HG03565 (cell line): ENCODE measurements around the gene TM4SF4.
A peak's percentile ranks its signal among the peaks of the same experiment; 100 is the strongest.

Source experiments
- ATAC-seq: cut with Tn5 transposase; IDR thresholded peaks from one replicate; pipeline ENCODE4 v1.9.1; 2021; ENCODE audit warnings: mild to moderate bottlenecking, moderate library complexity; ENCODE audit not compliant: unreplicated experiment

Gene TM4SF4

GRCh38 chr3:149481056-149481455 lies 6.6 kb downstream of the TM4SF4 start:
- no peak for ATAC-seq

GRCh38 chr3:149481491-149481890 lies 7.0 kb downstream of the TM4SF4 start:
- ATAC-seq = no peak

- no peak for ATAC-seq
Observed at GRCh38 chr3:149486726-149487125, 12.2 kb downstream of the TM4SF4 start.

- peak; percentile 61 for ATAC-seq
Observed at GRCh38 chr3:149487598-149488197, 13.2 kb downstream of the TM4SF4 start.

- no peak for ATAC-seq
Observed at GRCh38 chr3:149489060-149489690, 14.7 kb downstream of the TM4SF4 start.

- ATAC-seq = no peak
Observed at GRCh38 chr3:149490260-149490971, 15.9 kb downstream of the TM4SF4 start.

GRCh38 chr3:149493315-149494021 lies 19.0 kb downstream of the TM4SF4 start:
- ATAC-seq = no peak

GRCh38 chr3:149494022-149494758 lies 19.7 kb downstream of the TM4SF4 start:
- no peak for ATAC-seq

- ATAC-seq = no peak
Observed at GRCh38 chr3:149494759-149495580, 20.5 kb downstream of the TM4SF4 start.

GRCh38 chr3:149495581-149496125 lies 21.2 kb downstream of the TM4SF4 start:
- no peak for ATAC-seq

GRCh38 chr3:149496891-149497290 lies 22.4 kb downstream of the TM4SF4 start:
- ATAC-seq = no peak

- ATAC-seq = no peak
Observed at GRCh38 chr3:149497966-149498670, 23.6 kb downstream of the TM4SF4 start.

GRCh38 chr3:149501524-149501923 lies 27.0 kb downstream of the TM4SF4 start:
- ATAC-seq = no peak

- ATAC-seq = no peak
Observed at GRCh38 chr3:149502438-149502837, 27.9 kb downstream of the TM4SF4 start.

GRCh38 chr3:149506540-149506939 lies 32.0 kb downstream of the TM4SF4 start:
- ATAC-seq = no peak

- ATAC-seq = no peak
Observed at GRCh38 chr3:149506965-149507364, 32.5 kb downstream of the TM4SF4 start.

GRCh38 chr3:149507491-149508324 lies 33.2 kb downstream of the TM4SF4 start:
- peak; percentile 54 for ATAC-seq

GRCh38 chr3:149509526-149509925 lies 35.0 kb downstream of the TM4SF4 start:
- ATAC-seq = no peak
